Testis (tissue), 3 donors: Measurements from ENCODE around the gene TRIO. TPM values are rescaled to one million over a fixed set of nuclear protein-coding genes. Genes with fewer than 3 reads are reported as not detected.

ENCODE experiments used
- DNase-seq: peaks from one replicate; pipeline ENCODE4 v3.0.0-alpha.2; 2019
- H3K27ac ChIP-seq, 2 donors: fragments of 200-600 bp; sonication (generic); one replicate each; pipeline ENCODE4 v1.5.1; 2019
- H3K27me3 ChIP-seq: fragments of 200-600 bp; sonication (generic); one replicate; pipeline ENCODE4 v1.5.1; 2019
- H3K36me3 ChIP-seq: fragments of 200-600 bp; sonication (generic); one replicate; pipeline ENCODE4 v1.5.1; 2017; ENCODE audit warnings: low read depth; ENCODE audit errors: missing control alignments
- H3K4me1 ChIP-seq: fragments of 200-600 bp; sonication (generic); one replicate; pipeline ENCODE4 v1.5.1; 2019
- H3K4me3 ChIP-seq, 2 donors: fragments of 200-600 bp; sonication (generic); one replicate each; pipeline ENCODE4 v1.5.1; 2017 to 2019
- H3K9me3 ChIP-seq: fragments of 200-600 bp; sonication (generic); one replicate; pipeline ENCODE4 v1.5.1; 2017
- POLR2A ChIP-seq: fragments of 450-650 bp; IDR thresholded peaks from one replicate; pipeline ENCODE4 v1.6.1; 2017; ENCODE audit warnings: antibody characterized with exemption, mild to moderate bottlenecking, moderate library complexity
- WGBS, 2 donors: methylation state at CpG; one replicate each; pipeline ENCODE4 v1.1.5; 2018; 5-methylcytosine and 5-hydroxymethylcytosine counted together
- intact Hi-C: fragments of 100-400 bp; cut with DNase I; formaldehyde crosslinking; loops from one replicate; pipeline ENCODE4 v1.15.1; 2023; ENCODE audit warnings: low total_unique reads
- polyA plus RNA-seq: library from polyadenylated mRNA; stranded (reverse); fragments of 350-450 nt; fragmentation: Illumina TruSeq; extraction: RNeasy Lipid Tissue Mini Kit (QIAGEN cat#74804); gene quantifications from one replicate; pipeline ENCODE4 v1.2.3, GENCODE V29; 2014; ENCODE audit warnings: low read depth, low replicate concordance; ENCODE audit not compliant: insufficient read depth
- total RNA-seq, 2 donors: library from RNA; depleted of rRNA; stranded (reverse); fragments of >200 nt; gene quantifications; one replicate each; pipeline ENCODE4 v1.2.3, GENCODE V29; 2016
- TF ChIP-seq, protein P1 (sequence below), 3 experiments: fragments of 450-650 bp in 2 of 3; fragments of 200-600 bp in 1 of 3; sonication (generic) in 1 of 3; IDR thresholded peaks; one replicate each; pipeline ENCODE4 v1.5.1; 2016 to 2019; ENCODE audit warnings: antibody characterized with exemption in 3 of 3, mild to moderate bottlenecking in 2 of 3, moderate library complexity in 1 of 3

The TRIO gene
- total and polyA plus RNA-seq, 3 donors from 2014 or later = 47.2 to 295 (median 249) TPM

DNA sequence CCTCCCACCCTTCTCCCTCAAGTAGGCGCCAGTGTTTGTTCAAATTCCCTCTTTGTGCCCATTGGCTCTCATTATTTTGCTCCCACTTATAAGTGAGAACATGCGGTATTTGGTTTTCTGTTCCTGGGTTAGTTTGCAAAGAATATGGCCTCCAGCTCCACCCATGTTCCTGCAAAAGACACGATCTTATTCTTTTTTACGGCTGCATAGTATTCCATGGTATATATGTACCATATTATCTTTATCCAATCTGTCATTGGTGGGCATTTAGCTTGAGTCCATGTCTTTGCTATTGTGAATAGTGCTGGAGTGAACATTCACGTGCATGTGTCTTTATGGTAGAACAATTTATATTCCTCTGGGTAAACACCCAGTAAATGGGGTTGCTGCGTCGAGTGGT lies 375.5 kb downstream of the TRIO start:
- TF ChIP-seq, protein P1, sequence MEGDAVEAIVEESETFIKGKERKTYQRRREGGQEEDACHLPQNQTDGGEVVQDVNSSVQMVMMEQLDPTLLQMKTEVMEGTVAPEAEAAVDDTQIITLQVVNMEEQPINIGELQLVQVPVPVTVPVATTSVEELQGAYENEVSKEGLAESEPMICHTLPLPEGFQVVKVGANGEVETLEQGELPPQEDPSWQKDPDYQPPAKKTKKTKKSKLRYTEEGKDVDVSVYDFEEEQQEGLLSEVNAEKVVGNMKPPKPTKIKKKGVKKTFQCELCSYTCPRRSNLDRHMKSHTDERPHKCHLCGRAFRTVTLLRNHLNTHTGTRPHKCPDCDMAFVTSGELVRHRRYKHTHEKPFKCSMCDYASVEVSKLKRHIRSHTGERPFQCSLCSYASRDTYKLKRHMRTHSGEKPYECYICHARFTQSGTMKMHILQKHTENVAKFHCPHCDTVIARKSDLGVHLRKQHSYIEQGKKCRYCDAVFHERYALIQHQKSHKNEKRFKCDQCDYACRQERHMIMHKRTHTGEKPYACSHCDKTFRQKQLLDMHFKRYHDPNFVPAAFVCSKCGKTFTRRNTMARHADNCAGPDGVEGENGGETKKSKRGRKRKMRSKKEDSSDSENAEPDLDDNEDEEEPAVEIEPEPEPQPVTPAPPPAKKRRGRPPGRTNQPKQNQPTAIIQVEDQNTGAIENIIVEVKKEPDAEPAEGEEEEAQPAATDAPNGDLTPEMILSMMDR (IDR thresholded peaks at IDR 0.05) = no peak
- TF ChIP-seq POLR2A = no peak
- no peaks in the 10 kb centered on the region for H3K27me3 ChIP-seq
- H3K9me3 ChIP-seq = no peaks in the 10 kb centered on the region
- WGBS, 2 donors = 89 to 97% methylated on average over 7 of the region's 7 CpGs
- H3K36me3 ChIP-seq = no peaks in the 10 kb centered on the region
- H3K4me1 ChIP-seq = no peaks in the 10 kb centered on the region
- DNase-seq = no peak
- H3K27ac ChIP-seq = no peak overlapping the region
- H3K4me3 ChIP-seq = no peak overlapping the region
- intact Hi-C loops = no loop called here

- no peaks in the 10 kb centered on the region for H3K4me1 ChIP-seq
- H3K27ac ChIP-seq = no peak overlapping the region
- H3K9me3 ChIP-seq = no peaks in the 10 kb centered on the region
- 83 to 89% methylated on average over 10 of the region's 10 CpGs for WGBS, 2 donors
- no peak overlapping the region for H3K4me3 ChIP-seq
- intact Hi-C loops = no loop called here
- no peaks in the 10 kb centered on the region for H3K36me3 ChIP-seq
- H3K27me3 ChIP-seq = no peaks in the 10 kb centered on the region
- DNase-seq = no peak
- TF ChIP-seq, protein P1 (IDR thresholded peaks at IDR 0.05) = no peak
- no peak for TF ChIP-seq POLR2A
These were observed 378.6 kb downstream of the TRIO start for GRCh38 chr5:14521748-14522147.

- DNase-seq = no peak
- TF ChIP-seq POLR2A = no peak
- TF ChIP-seq, protein P1 (IDR thresholded peaks at IDR 0.05) = no peak
- H3K27ac ChIP-seq = no peak overlapping the region
These were observed 379.6 kb downstream of the TRIO start for GRCh38 chr5:14522721-14523120.

GRCh38 chr5:14523243-14524034 lies 380.3 kb downstream of the TRIO start:
- Histone ChIP-seq H3K9me3 (no peaks in the 10 kb centered on the region), H3K27ac (no peak overlapping the region), H3K4me1 (no peaks in the 10 kb centered on the region), H3K27me3 (no peaks in the 10 kb centered on the region), H3K4me3 (no peak overlapping the region), H3K36me3 (no peaks in the 10 kb centered on the region)
- DNase-seq = no peak
- intact Hi-C loops = no loop called here
- TF ChIP-seq POLR2A = no peak
- TF ChIP-seq, protein P1 (IDR thresholded peaks at IDR 0.05) = no peak
- 95 to 97% methylated on average over 12 of the region's 12 CpGs for WGBS, 2 donors

More at GRCh38 chr5:14522721-14523120, 379.6 kb downstream of the TRIO start:
- H3K27me3 ChIP-seq = no peaks in the 10 kb centered on the region
- H3K36me3 ChIP-seq = no peaks in the 10 kb centered on the region
- 81 to 87% methylated on average over 2 of the region's 2 CpGs for WGBS, 2 donors
- intact Hi-C loops = no loop called here
- no peaks in the 10 kb centered on the region for H3K9me3 ChIP-seq
- no peaks in the 10 kb centered on the region for H3K4me1 ChIP-seq
- H3K4me3 ChIP-seq = no peak overlapping the region

DNA sequence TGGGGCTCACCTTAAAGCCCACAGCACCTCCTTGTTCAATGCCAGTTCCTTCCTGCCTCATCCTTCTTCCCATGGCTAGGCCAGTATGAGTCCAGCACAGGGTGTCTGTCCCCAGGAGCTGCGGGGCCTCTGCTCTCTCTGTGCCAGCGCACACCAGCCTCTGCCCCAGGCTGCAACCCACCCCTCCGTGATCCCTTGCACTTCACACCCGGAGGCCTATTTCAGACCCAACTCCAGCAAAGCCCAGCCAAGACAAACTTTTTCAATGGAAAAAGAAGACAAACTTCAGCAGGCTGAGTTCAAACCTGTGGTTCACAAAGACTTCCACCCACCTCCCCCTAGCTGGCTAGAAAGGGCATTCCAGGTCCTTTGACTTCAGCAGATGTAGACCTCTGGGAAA lies 382.3 kb downstream of the TRIO start:
- TF ChIP-seq POLR2A = no peak
- TF ChIP-seq, protein P1 (IDR thresholded peaks at IDR 0.05) = no peak
- DNase-seq = no peak
- Histone ChIP-seq H3K27ac (no peak overlapping the region), H3K36me3 (no peaks in the 10 kb centered on the region), H3K9me3 (no peaks in the 10 kb centered on the region), H3K27me3 (no peaks in the 10 kb centered on the region), H3K4me1 (no peaks in the 10 kb centered on the region), H3K4me3 (no peak overlapping the region)
- WGBS, 2 donors = 66 to 76% methylated on average over 4 of the region's 4 CpGs
- intact Hi-C loops = no loop called here
